ENCODE measurements around the gene SOS2. TPM values are rescaled to one million over a fixed set of nuclear protein-coding genes. Genes with fewer than 3 reads are reported as not detected.
A peak's percentile ranks its signal among the peaks of the same experiment; 100 is the strongest.

Gene SOS2
- total and polyA plus RNA-seq, 2 of the 8 experiments (the other 6 are each of a cell fraction or from before 2014, with no cell fraction given) = 2.8 to 12.7 TPM

DNA sequence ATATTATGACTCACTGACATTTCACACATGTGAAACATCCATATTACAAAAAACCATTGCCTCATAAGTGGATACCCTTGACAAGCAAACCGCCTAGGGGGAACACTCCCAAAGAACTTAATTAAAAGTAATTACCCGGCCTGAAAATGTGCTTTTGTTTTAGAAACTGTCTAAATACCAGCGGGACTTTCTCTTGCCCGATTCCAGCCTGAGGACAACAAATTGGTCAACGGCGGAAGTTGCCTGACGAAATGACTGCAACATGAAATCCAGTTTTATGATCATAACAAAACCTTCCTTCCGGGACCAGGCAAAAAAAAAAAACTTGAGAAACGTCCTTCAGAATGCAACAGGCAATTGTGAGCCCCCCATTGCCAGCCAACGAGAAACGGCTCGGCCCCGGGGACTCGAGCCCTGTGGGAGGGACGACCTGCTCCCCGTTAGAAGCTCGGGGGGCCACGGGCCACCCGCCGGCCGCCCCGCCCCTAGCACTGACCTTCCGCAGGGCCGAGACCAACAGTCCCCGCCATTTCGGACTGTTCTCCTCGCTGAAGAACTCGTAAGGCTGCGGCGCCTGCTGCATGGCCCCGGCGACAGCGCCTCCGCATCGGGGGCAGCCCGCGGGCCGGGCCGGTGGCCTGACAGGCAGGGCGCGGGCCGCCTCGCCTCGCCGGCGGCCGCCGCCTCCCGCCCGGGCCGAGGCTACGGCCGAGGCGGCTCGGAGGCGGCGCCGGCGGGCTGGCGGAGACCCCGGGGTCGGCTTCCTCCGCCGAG, 490 bp downstream of the SOS2 start:
- no peak overlapping the region for H2BK20ac ChIP-seq (ENCODE audit: low read length)
- FAIRE-seq = no peak
- ChIA-PET POLR2A (ENCODE audit: partially characterized antibody) (interaction anchor here (0.7 to 1.5 kb wide), 8 partner anchors 9 to 378 kb away, joined by 3 to 6 read pairs (median 4); partner anchors contain the start of genes NEMF and VCPKMT), CTCF (ENCODE audit: partially characterized antibody) (interaction anchor here (0.6 kb wide), 2 partner anchors 12 to 51 kb away, joined by 3 read pairs; no protein-coding TSS in a partner anchor)
- peak overlapping the region; percentile 63 to 96 (median 82) for H3K4me3 ChIP-seq (ENCODE audit: extremely low read depth in 1 of 4, insufficient read depth in 2 of 4, low read depth in 3 of 4, low read length in 4 of 4)
- no peak overlapping the region for H2AK5ac ChIP-seq (ENCODE audit: low read depth, low read length)
- H3K36me3 ChIP-seq (ENCODE audit: control insufficient read depth in 2 of 4, insufficient read depth in 4 of 4, low read length in 3 of 4) = no peaks in the 10 kb centered on the region
- H2AFZ ChIP-seq (ENCODE audit: low read length) = peak overlapping the region; percentile 80; the same call in 1 of the 2 replicates
- H3K4me2 ChIP-seq (ENCODE audit: insufficient read depth in 1 of 2, low read depth in 2 of 2, low read length in 2 of 2) = peak overlapping the region; percentile 69 to 85
- no peaks in the 10 kb centered on the region for H3K79me1 ChIP-seq (ENCODE audit: low read depth, low read length)
- peaks cover 0 to 22% of the 10 kb centered on the region in 2 experiments; a peak in 3 of 4 replicates for H3K79me2 ChIP-seq (ENCODE audit: control insufficient read depth in 1 of 2, insufficient read depth in 2 of 2, low read length in 2 of 2)
- H2BK12ac ChIP-seq (ENCODE audit: low read depth, low read length) = no peak overlapping the region
- no peak overlapping the region for H3K23ac ChIP-seq (ENCODE audit: insufficient read length)
- H3K27ac ChIP-seq (ENCODE audit: low read depth, low read length) = no peak overlapping the region; the same call in 1 of the 2 replicates
- H3K9ac ChIP-seq (replicated peaks in 1 of 4; ENCODE audit: extremely low read depth in 1 of 4, low read depth in 3 of 4, low read length in 3 of 4) = peak overlapping the region; percentile 35 to 89 (median 52); a peak in 5 of 7 replicates
- peaks cover 0 to 5% (median 0%) of the 10 kb centered on the region in 4 experiments; a peak in 2 of 7 replicates for H3K27me3 ChIP-seq (replicated peaks in 1 of 4; ENCODE audit: control insufficient read depth in 3 of 4, extremely low read depth in 1 of 4, insufficient read depth in 3 of 4, low read length in 3 of 4)
- H3K9me3 ChIP-seq (ENCODE audit: insufficient read depth in 2 of 2, low read depth in 1 of 2, low read length in 1 of 2) = no peaks in the 10 kb centered on the region
- no peak overlapping the region for H3K4ac ChIP-seq (replicated peaks; ENCODE audit: insufficient read length, low read depth, low read length)
- H4K5ac ChIP-seq (ENCODE audit: insufficient read length, low read depth, low read length) = no peak overlapping the region
- no peak overlapping the region for H3K18ac ChIP-seq (ENCODE audit: extremely low read depth, low read length)
- no peak overlapping the region for H4K91ac ChIP-seq (replicated peaks; ENCODE audit: insufficient read length, low read length)
- no peaks in the 10 kb centered on the region; a peak in 1 of 7 replicates for H3K4me1 ChIP-seq (replicated peaks in 1 of 4; ENCODE audit: control insufficient read depth in 3 of 4, insufficient read depth in 4 of 4, low read length in 3 of 4)
- no peak overlapping the region for H3K14ac ChIP-seq (ENCODE audit: insufficient read length)
- H2BK5ac ChIP-seq (ENCODE audit: low read depth, low read length) = no peak overlapping the region
- H4K20me1 ChIP-seq (replicated peaks in 1 of 2; ENCODE audit: control insufficient read depth in 1 of 2, insufficient read depth in 2 of 2, low read length in 2 of 2) = no peaks in the 10 kb centered on the region
- peaks cover 3% of the 10 kb centered on the region; the same call in 1 of the 2 replicates for H3K23me2 ChIP-seq (ENCODE audit: low read depth, low read length)
- DNase-seq (ENCODE audit: low read depth in 1 of 2, low spot score in 2 of 2) = no peak
- no peak overlapping the region for H2BK15ac ChIP-seq (ENCODE audit: low read length)
- no peak overlapping the region for H3K56ac ChIP-seq (replicated peaks; ENCODE audit: insufficient read length, low read depth, low read length)
- H4K8ac ChIP-seq (ENCODE audit: extremely low read depth, insufficient read depth, low read length) = peak overlapping the region; percentile 65; the same call in 1 of the 2 replicates
- 0% methylated on average over 57 of the region's 64 CpGs; no CpG with 5 or more reads in 1 of the 2 experiments for WGBS, 2 experiments (ENCODE audit: extremely low coverage in 1 of 2, insufficient coverage in 1 of 2, insufficient read length in 1 of 2, insufficient replicate concordance in 2 of 2, low coverage in 1 of 2, low lambda C conversion rate in 2 of 2, missing lambda C conversion rate in 1 of 2)
- no peak overlapping the region for H2BK120ac ChIP-seq (replicated peaks; ENCODE audit: low read depth, low read length)
- TF ChIP-seq EP300 (IDR thresholded peaks at IDR 0.05; ENCODE audit: borderline replicate concordance in 1 of 2, low read depth in 2 of 2, low read length in 2 of 2) = no peak
- TF ChIP-seq ASH2L (IDR thresholded peaks at IDR 0.05; ENCODE audit: low read length) = peak; percentile 72
- TF ChIP-seq KDM4A (IDR thresholded peaks at IDR 0.05; ENCODE audit: low read depth, low read length, severe bottlenecking) = peak; percentile 87
- TF ChIP-seq RNF2 (IDR thresholded peaks at IDR 0.05; ENCODE audit: borderline replicate concordance, low read depth, low read length, missing control alignments, poor library complexity, severe bottlenecking) = no peak

All from H1 (cell line).